Mesothelial cell of epicardium (in vitro differentiated cells): ENCODE measurements around the gene ACOT4. TPM values are rescaled to one million over a fixed set of nuclear protein-coding genes. Genes with fewer than 3 reads are reported as not detected.

Source experiments
- DNase-seq, 2 experiments: peaks; one replicate each; pipeline ENCODE4 v3.0.0; 2021; ENCODE audit warnings: low spot score in 2 of 2; ENCODE audit not compliant: unreplicated experiment in 2 of 2
- H3K27ac Mint-ChIP-seq: 2 replicates; pipeline ENCODE4 v1.8.0; 2021; ENCODE audit warnings: mixed read lengths
- H3K27me3 Mint-ChIP-seq: 2 replicates; pipeline ENCODE4 v1.8.0; 2021; ENCODE audit warnings: low read depth, mixed read lengths
- H3K36me3 Mint-ChIP-seq: 2 replicates; pipeline ENCODE4 v1.8.0; 2021; ENCODE audit warnings: mixed read lengths
- H3K4me1 Mint-ChIP-seq: 2 replicates; pipeline ENCODE4 v1.8.0; 2021; ENCODE audit warnings: mixed read lengths
- H3K4me3 Mint-ChIP-seq: 2 replicates; pipeline ENCODE4 v1.8.0; 2021; ENCODE audit warnings: mild to moderate bottlenecking, moderate library complexity, mixed read lengths
- H3K9me3 Mint-ChIP-seq: 2 replicates; pipeline ENCODE4 v1.8.0; 2021; ENCODE audit warnings: mixed read lengths
- CTCF ChIP-seq: fragments of 200-600 bp; sonication (generic); IDR thresholded peaks from one replicate; pipeline ENCODE4 v1.5.0; 2021; ENCODE audit warnings: antibody characterized with exemption; ENCODE audit not compliant: unreplicated experiment
- total RNA-seq: library from RNA; stranded (reverse); gene quantifications from 3 replicates; pipeline ENCODE4 v1.2.1, GENCODE V29; 2021

The ACOT4 gene
- total RNA-seq, 1 donor from 2014 or later = 1.5 TPM

GRCh38 chr14:73599499-73599898 is 7.8 kb downstream of the ACOT4 start:
- H3K4me1 Mint-ChIP-seq = peaks cover 5% of the 10 kb centered on the region
- no peak for TF ChIP-seq CTCF
- peaks cover under 1% of the 10 kb centered on the region for H3K9me3 Mint-ChIP-seq
- no peak for DNase-seq
- H3K27ac Mint-ChIP-seq = no peak overlapping the region
- H3K36me3 Mint-ChIP-seq = no peaks in the 10 kb centered on the region
- no peak overlapping the region for H3K4me3 Mint-ChIP-seq
- H3K27me3 Mint-ChIP-seq = no peaks in the 10 kb centered on the region

GRCh38 chr14:73602994-73603393 is 11.3 kb downstream of the ACOT4 start:
- Mint-ChIP-seq H3K4me1 (peaks cover 5% of the 10 kb centered on the region), H3K36me3 (no peaks in the 10 kb centered on the region), H3K27ac (no peak overlapping the region), H3K4me3 (no peak overlapping the region), H3K27me3 (no peaks in the 10 kb centered on the region), H3K9me3 (peaks cover 12% of the 10 kb centered on the region)
- no peak for TF ChIP-seq CTCF
- DNase-seq = no peak

- Mint-ChIP-seq H3K4me3 (no peak overlapping the region), H3K9me3 (peaks cover 12% of the 10 kb centered on the region), H3K4me1 (peaks cover 5% of the 10 kb centered on the region), H3K36me3 (no peaks in the 10 kb centered on the region), H3K27me3 (no peaks in the 10 kb centered on the region), H3K27ac (no peak overlapping the region)
- TF ChIP-seq CTCF = no peak
- DNase-seq = no peak
Observed at GRCh38 chr14:73606271-73606670, 14.6 kb downstream of the ACOT4 start.

- TF ChIP-seq CTCF = no peak
- peaks cover 12% of the 10 kb centered on the region for H3K9me3 Mint-ChIP-seq
- H3K4me3 Mint-ChIP-seq = no peak overlapping the region
- H3K27ac Mint-ChIP-seq = no peak overlapping the region
- H3K4me1 Mint-ChIP-seq = peaks cover 4% of the 10 kb centered on the region
- DNase-seq = no peak
- H3K27me3 Mint-ChIP-seq = no peaks in the 10 kb centered on the region
- no peaks in the 10 kb centered on the region for H3K36me3 Mint-ChIP-seq
Observed at GRCh38 chr14:73607241-73607640, 15.6 kb downstream of the ACOT4 start.

- no peaks in the 10 kb centered on the region for H3K4me1 Mint-ChIP-seq
- H3K36me3 Mint-ChIP-seq = no peaks in the 10 kb centered on the region
- H3K27me3 Mint-ChIP-seq = peaks cover 4% of the 10 kb centered on the region
- peaks cover 4% of the 10 kb centered on the region for H3K9me3 Mint-ChIP-seq
- DNase-seq = no peak
- no peak for TF ChIP-seq CTCF
- H3K4me3 Mint-ChIP-seq = no peak overlapping the region
- H3K27ac Mint-ChIP-seq = no peak overlapping the region
Observed at GRCh38 chr14:73610687-73611086, 19.0 kb downstream of the ACOT4 start.
